Astrocyte (in vitro differentiated cells and primary cell): Measurements from ENCODE around the gene IMMP2L. TPM values are rescaled to one million over a fixed set of nuclear protein-coding genes. Genes with fewer than 3 reads are reported as not detected.

Experiments used
- DNase-seq: peaks from one replicate; pipeline ENCODE4 v3.0.0-alpha.2; 2010; ENCODE audit warnings: low read depth
- FAIRE-seq: peaks from 2 replicates; lab custom pipeline; 2011; peaks lifted over from hg19 to GRCh38; lab: Jason Lieb, UNC
- H2AFZ ChIP-seq: 2 replicates; pipeline ENCODE4 v1.6.0; 2012; ENCODE audit warnings: low read depth, low read length, inconsistent platforms
- H3K27ac ChIP-seq: 2 replicates; pipeline ENCODE4 v1.5.1; 2011; ENCODE audit warnings: low read depth, low read length, inconsistent platforms
- H3K27me3 ChIP-seq: 2 replicates; pipeline ENCODE4 v1.6.0; 2011; ENCODE audit warnings: low read length, inconsistent platforms; ENCODE audit not compliant: insufficient read depth
- H3K36me3 ChIP-seq: 2 replicates; pipeline ENCODE4 v1.5.1; 2011; ENCODE audit warnings: low read length, inconsistent platforms; ENCODE audit not compliant: insufficient read depth
- H3K4me1 ChIP-seq: 2 replicates; pipeline ENCODE4 v1.5.1; 2011; ENCODE audit warnings: low read length, inconsistent platforms; ENCODE audit not compliant: insufficient read depth
- H3K4me2 ChIP-seq: 2 replicates; pipeline ENCODE4 v1.6.0; 2012; ENCODE audit warnings: low read length, inconsistent platforms
- H3K4me3 ChIP-seq: 2 replicates; pipeline ENCODE4 v1.5.1; 2011; ENCODE audit warnings: low read depth, mild to moderate bottlenecking, low read length, inconsistent platforms; ENCODE audit not compliant: insufficient read depth
- H3K79me2 ChIP-seq: 2 replicates; pipeline ENCODE4 v1.6.0; 2012; ENCODE audit warnings: mild to moderate bottlenecking, low read length, inconsistent platforms; ENCODE audit not compliant: insufficient read depth
- H3K9ac ChIP-seq: 2 replicates; pipeline ENCODE4 v1.6.0; 2012; ENCODE audit warnings: mild to moderate bottlenecking, low read length, inconsistent platforms
- H3K9me3 ChIP-seq: 2 replicates; pipeline ENCODE4 v1.5.1; 2012; ENCODE audit warnings: low read depth, mild to moderate bottlenecking, low read length, inconsistent platforms; ENCODE audit not compliant: insufficient read depth
- H4K20me1 ChIP-seq: 2 replicates; pipeline ENCODE4 v1.6.0; 2012; ENCODE audit warnings: low read length, inconsistent platforms; ENCODE audit not compliant: insufficient read depth
- H3K27ac Mint-ChIP-seq: one replicate; pipeline ENCODE4 v1.8.0; 2021; ENCODE audit warnings: mild to moderate bottlenecking, mixed read lengths; ENCODE audit not compliant: unreplicated experiment
- H3K27me3 Mint-ChIP-seq: one replicate; pipeline ENCODE4 v1.8.0; 2021; ENCODE audit warnings: low read depth, mixed read lengths; ENCODE audit not compliant: unreplicated experiment
- H3K36me3 Mint-ChIP-seq: one replicate; pipeline ENCODE4 v1.8.0; 2021; ENCODE audit warnings: low read depth, mixed read lengths; ENCODE audit not compliant: unreplicated experiment
- H3K4me1 Mint-ChIP-seq: one replicate; pipeline ENCODE4 v1.8.0; 2021; ENCODE audit warnings: low read depth, mixed read lengths; ENCODE audit not compliant: unreplicated experiment
- H3K4me3 Mint-ChIP-seq: one replicate; pipeline ENCODE4 v1.8.0; 2021; ENCODE audit warnings: mild to moderate bottlenecking, moderate library complexity, mixed read lengths; ENCODE audit not compliant: unreplicated experiment
- H3K9me3 Mint-ChIP-seq: one replicate; pipeline ENCODE4 v1.8.0; 2021; ENCODE audit warnings: mild to moderate bottlenecking, mixed read lengths; ENCODE audit not compliant: unreplicated experiment
- CTCF ChIP-seq: IDR thresholded peaks from 2 replicates; pipeline ENCODE4 v1.5.1; 2011; ENCODE audit warnings: low read depth, mild to moderate bottlenecking, inconsistent platforms, low read length, moderate library complexity; ENCODE audit not compliant: insufficient read depth
- EZH2 ChIP-seq: IDR thresholded peaks from 2 replicates; pipeline ENCODE4 v1.6.1; 2012; ENCODE audit warnings: mild to moderate bottlenecking, low read length, inconsistent platforms; ENCODE audit not compliant: insufficient read depth
- total RNA-seq: library from RNA; stranded (reverse); gene quantifications from 2 replicates; pipeline ENCODE4 v1.2.1, GENCODE V29; 2021

Gene IMMP2L
- total RNA-seq, 1 donor from 2014 or later: 13.8 TPM

GRCh38 chr7:110914263-110914662 is 648.0 kb downstream of the IMMP2L start:
- Mint-ChIP-seq H3K27ac (no peak overlapping the region), H3K9me3 (no peaks in the 10 kb centered on the region), H3K36me3 (no peaks in the 10 kb centered on the region), H3K4me3 (no peak overlapping the region), H3K4me1 (no peaks in the 10 kb centered on the region), H3K27me3 (no peaks in the 10 kb centered on the region)
- Histone ChIP-seq H3K9ac (no peak overlapping the region), H3K36me3 (no peaks in the 10 kb centered on the region), H3K27me3 (no peaks in the 10 kb centered on the region), H4K20me1 (no peaks in the 10 kb centered on the region), H3K4me2 (no peak overlapping the region), H3K27ac (no peak overlapping the region), H2AFZ (no peak overlapping the region), H3K4me1 (no peaks in the 10 kb centered on the region), H3K9me3 (no peaks in the 10 kb centered on the region), H3K79me2 (no peaks in the 10 kb centered on the region), H3K4me3 (no peak overlapping the region)
- no peak for TF ChIP-seq CTCF
- TF ChIP-seq EZH2: no peak
- DNase-seq (no peak), FAIRE-seq (no peak)

- H3K27ac ChIP-seq: no peak overlapping the region
- no peaks in the 10 kb centered on the region for H4K20me1 ChIP-seq
- Mint-ChIP-seq H3K27me3 (no peaks in the 10 kb centered on the region), H3K4me1 (no peaks in the 10 kb centered on the region), H3K36me3 (no peaks in the 10 kb centered on the region), H3K27ac (no peak overlapping the region), H3K9me3 (no peaks in the 10 kb centered on the region), H3K4me3 (no peak overlapping the region)
- no peak overlapping the region for H3K4me3 ChIP-seq
- no peaks in the 10 kb centered on the region for H3K27me3 ChIP-seq
- H2AFZ ChIP-seq: no peak overlapping the region
- H3K79me2 ChIP-seq: no peaks in the 10 kb centered on the region
- no peaks in the 10 kb centered on the region for H3K4me1 ChIP-seq
- no peaks in the 10 kb centered on the region for H3K36me3 ChIP-seq
- DNase-seq: no peak
- no peaks in the 10 kb centered on the region for H3K9me3 ChIP-seq
- no peak overlapping the region for H3K4me2 ChIP-seq
- no peak overlapping the region for H3K9ac ChIP-seq
- no peak for TF ChIP-seq EZH2
- TF ChIP-seq CTCF: no peak
- FAIRE-seq: no peak
Observed at GRCh38 chr7:110911632-110912031, 650.7 kb downstream of the IMMP2L start.

GRCh38 chr7:110909117-110909516 is 653.2 kb downstream of the IMMP2L start:
- no peaks in the 10 kb centered on the region for H3K36me3 ChIP-seq
- H4K20me1 ChIP-seq: no peaks in the 10 kb centered on the region

More at GRCh38 chr7:110909117-110909516, 653.2 kb downstream of the IMMP2L start:
- Histone ChIP-seq H3K27ac (no peak overlapping the region), H3K4me3 (no peak overlapping the region), H2AFZ (no peak overlapping the region), H3K9me3 (no peaks in the 10 kb centered on the region), H3K4me2 (no peak overlapping the region), H3K79me2 (no peaks in the 10 kb centered on the region), H3K9ac (no peak overlapping the region), H3K27me3 (no peaks in the 10 kb centered on the region), H3K4me1 (no peaks in the 10 kb centered on the region)
- Mint-ChIP-seq H3K4me3 (no peak overlapping the region), H3K27me3 (no peaks in the 10 kb centered on the region), H3K9me3 (no peaks in the 10 kb centered on the region), H3K36me3 (no peaks in the 10 kb centered on the region), H3K4me1 (no peaks in the 10 kb centered on the region), H3K27ac (no peak overlapping the region)
- DNase-seq (no peak), FAIRE-seq (no peak)
- TF ChIP-seq CTCF (no peak), EZH2 (no peak)
